WI38 (cell line): ENCODE measurements around the gene SOBP.

Experiments
- H3K4me3 ChIP-seq: 2 replicates; pipeline ENCODE4 v1.5.1; 2011; ENCODE audit warnings: low read depth, mild to moderate bottlenecking, control low read depth, low read length
- CTCF ChIP-seq: IDR thresholded peaks from 2 replicates; pipeline ENCODE4 v1.5.1; 2012; ENCODE audit warnings: low read depth, mild to moderate bottlenecking, control low read depth, low read length

SOBP gene

GRCh38 chr6:107539849-107540464 is 50.0 kb downstream of the SOBP start:
- TF ChIP-seq CTCF, result no peak
- H3K4me3 ChIP-seq, result no peak overlapping the region

GRCh38 chr6:107540465-107540857 is 50.5 kb downstream of the SOBP start:
- no peak for TF ChIP-seq CTCF
- no peak overlapping the region for H3K4me3 ChIP-seq

- no peak for TF ChIP-seq CTCF
- H3K4me3 ChIP-seq, result no peak overlapping the region
Measured at GRCh38 chr6:107542192-107542668, 52.3 kb downstream of the SOBP start.

GRCh38 chr6:107543088-107543487 is 53.2 kb downstream of the SOBP start:
- no peak for TF ChIP-seq CTCF
- H3K4me3 ChIP-seq, result no peak overlapping the region

- TF ChIP-seq CTCF, result no peak
- no peak overlapping the region for H3K4me3 ChIP-seq
Measured at GRCh38 chr6:107543567-107543966, 53.6 kb downstream of the SOBP start.

- no peak overlapping the region for H3K4me3 ChIP-seq
- TF ChIP-seq CTCF, result no peak
Measured at GRCh38 chr6:107545763-107546162, 55.8 kb downstream of the SOBP start.

- no peak overlapping the region for H3K4me3 ChIP-seq
- no peak for TF ChIP-seq CTCF
Measured at GRCh38 chr6:107546691-107547450, 57.0 kb downstream of the SOBP start.
